ENCODE results near the gene OBSL1.

Gene OBSL1

GRCh38 chr2:219549619-219550018 is 21.7 kb downstream of the OBSL1 start:
- Histone ChIP-seq H3F3A (ENCODE audit: low read depth) (no peaks in the 10 kb centered on the region), H3K9me2 (replicated peaks; ENCODE audit: low read depth, low read length) (no peaks in the 10 kb centered on the region), H3K36me3 (ENCODE audit: insufficient read depth, low read length) (no peaks in the 10 kb centered on the region), H2AFZ (ENCODE audit: low read length) (no peak overlapping the region), H3K9ac (ENCODE audit: low read depth, low read length, poor library complexity, severe bottlenecking) (no peak overlapping the region), H3K4me2 (ENCODE audit: low read depth, low read length, poor library complexity, severe bottlenecking) (no peak overlapping the region), H4K20me1 (ENCODE audit: insufficient read depth, low read length, poor library complexity, severe bottlenecking) (no peaks in the 10 kb centered on the region), H3K4me1 (ENCODE audit: insufficient read depth, low read length, poor library complexity, severe bottlenecking) (no peaks in the 10 kb centered on the region), H3K79me2 (ENCODE audit: insufficient read depth, low read length) (no peaks in the 10 kb centered on the region), H3K9me3 (ENCODE audit: insufficient read depth, low read depth, low read length) (no peaks in the 10 kb centered on the region), H3K4me3 (ENCODE audit: low read length, poor library complexity, severe bottlenecking) (no peak overlapping the region), H3K27me3 (ENCODE audit: insufficient read depth, low read length, poor library complexity, severe bottlenecking) (no peaks in the 10 kb centered on the region)
- no peak for TF ChIP-seq EZH2phosphoT487 (IDR thresholded peaks at IDR 0.05; ENCODE audit: borderline replicate concordance)
- TF ChIP-seq, protein P1, sequence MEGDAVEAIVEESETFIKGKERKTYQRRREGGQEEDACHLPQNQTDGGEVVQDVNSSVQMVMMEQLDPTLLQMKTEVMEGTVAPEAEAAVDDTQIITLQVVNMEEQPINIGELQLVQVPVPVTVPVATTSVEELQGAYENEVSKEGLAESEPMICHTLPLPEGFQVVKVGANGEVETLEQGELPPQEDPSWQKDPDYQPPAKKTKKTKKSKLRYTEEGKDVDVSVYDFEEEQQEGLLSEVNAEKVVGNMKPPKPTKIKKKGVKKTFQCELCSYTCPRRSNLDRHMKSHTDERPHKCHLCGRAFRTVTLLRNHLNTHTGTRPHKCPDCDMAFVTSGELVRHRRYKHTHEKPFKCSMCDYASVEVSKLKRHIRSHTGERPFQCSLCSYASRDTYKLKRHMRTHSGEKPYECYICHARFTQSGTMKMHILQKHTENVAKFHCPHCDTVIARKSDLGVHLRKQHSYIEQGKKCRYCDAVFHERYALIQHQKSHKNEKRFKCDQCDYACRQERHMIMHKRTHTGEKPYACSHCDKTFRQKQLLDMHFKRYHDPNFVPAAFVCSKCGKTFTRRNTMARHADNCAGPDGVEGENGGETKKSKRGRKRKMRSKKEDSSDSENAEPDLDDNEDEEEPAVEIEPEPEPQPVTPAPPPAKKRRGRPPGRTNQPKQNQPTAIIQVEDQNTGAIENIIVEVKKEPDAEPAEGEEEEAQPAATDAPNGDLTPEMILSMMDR (conservative IDR thresholded peaks at IDR 0.05; ENCODE audit: low read length) = no peak

DNA sequence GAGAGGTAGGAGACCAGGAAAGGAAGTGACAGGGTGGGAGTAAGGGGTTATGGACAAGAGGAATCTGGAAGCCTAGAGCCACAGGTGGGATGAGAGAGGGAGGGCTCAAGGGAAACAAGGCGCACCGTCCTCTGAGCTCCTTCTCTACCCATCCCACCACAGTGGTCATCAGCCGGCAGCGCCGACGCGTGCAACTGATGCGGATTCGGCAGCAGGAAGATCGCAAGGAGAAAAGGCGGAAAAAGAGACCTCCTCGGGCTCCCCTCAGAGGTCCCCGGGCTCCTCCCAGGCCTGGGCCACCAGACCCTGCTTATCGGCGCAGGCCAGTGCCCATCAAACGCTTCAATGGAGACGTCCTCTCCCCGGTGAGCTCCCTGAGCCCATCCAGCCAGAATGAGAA is 22.3 kb downstream of the OBSL1 start:
- TF ChIP-seq, protein P1 (conservative IDR thresholded peaks at IDR 0.05; ENCODE audit: low read length) = no peak
- TF ChIP-seq EZH2phosphoT487 (IDR thresholded peaks at IDR 0.05; ENCODE audit: borderline replicate concordance) = no peak
- Histone ChIP-seq H3K9me2 (replicated peaks; ENCODE audit: low read depth, low read length) (no peaks in the 10 kb centered on the region), H3K4me2 (ENCODE audit: low read depth, low read length, poor library complexity, severe bottlenecking) (no peak overlapping the region), H3K36me3 (ENCODE audit: insufficient read depth, low read length) (no peaks in the 10 kb centered on the region), H3K9ac (ENCODE audit: low read depth, low read length, poor library complexity, severe bottlenecking) (no peak overlapping the region), H3K27me3 (ENCODE audit: insufficient read depth, low read length, poor library complexity, severe bottlenecking) (no peaks in the 10 kb centered on the region), H2AFZ (ENCODE audit: low read length) (no peak overlapping the region), H3F3A (ENCODE audit: low read depth) (no peaks in the 10 kb centered on the region), H3K79me2 (ENCODE audit: insufficient read depth, low read length) (no peaks in the 10 kb centered on the region), H3K4me3 (ENCODE audit: low read length, poor library complexity, severe bottlenecking) (no peak overlapping the region), H3K4me1 (ENCODE audit: insufficient read depth, low read length, poor library complexity, severe bottlenecking) (no peaks in the 10 kb centered on the region), H3K9me3 (ENCODE audit: insufficient read depth, low read depth, low read length) (no peaks in the 10 kb centered on the region), H4K20me1 (ENCODE audit: insufficient read depth, low read length, poor library complexity, severe bottlenecking) (no peaks in the 10 kb centered on the region)

DNA sequence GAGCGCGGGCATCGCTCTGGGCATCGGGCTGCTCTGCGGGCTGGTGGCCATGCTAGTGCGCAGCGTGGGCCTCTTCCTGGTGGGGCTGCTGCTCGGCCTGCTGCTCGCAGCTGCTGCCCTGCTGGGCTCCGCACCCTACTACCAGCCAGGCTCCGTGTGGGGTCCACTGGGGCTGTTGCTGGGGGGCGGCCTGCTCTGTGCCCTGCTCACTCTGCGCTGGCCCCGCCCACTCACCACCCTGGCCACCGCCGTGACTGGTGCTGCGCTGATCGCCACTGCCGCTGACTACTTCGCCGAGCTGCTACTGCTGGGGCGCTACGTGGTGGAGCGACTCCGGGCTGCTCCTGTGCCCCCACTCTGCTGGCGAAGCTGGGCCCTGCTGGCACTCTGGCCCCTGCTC is 23.7 kb downstream of the OBSL1 start:
- Histone ChIP-seq H3K27me3 (ENCODE audit: insufficient read depth, low read length, poor library complexity, severe bottlenecking) (no peaks in the 10 kb centered on the region), H2AFZ (ENCODE audit: low read length) (no peak overlapping the region), H3K36me3 (ENCODE audit: insufficient read depth, low read length) (no peaks in the 10 kb centered on the region), H3K9me2 (replicated peaks; ENCODE audit: low read depth, low read length) (no peaks in the 10 kb centered on the region), H3K4me2 (ENCODE audit: low read depth, low read length, poor library complexity, severe bottlenecking) (no peak overlapping the region), H3K4me1 (ENCODE audit: insufficient read depth, low read length, poor library complexity, severe bottlenecking) (peaks cover 6% of the 10 kb centered on the region), H3F3A (ENCODE audit: low read depth) (no peaks in the 10 kb centered on the region), H4K20me1 (ENCODE audit: insufficient read depth, low read length, poor library complexity, severe bottlenecking) (peaks cover 4% of the 10 kb centered on the region), H3K9me3 (ENCODE audit: insufficient read depth, low read depth, low read length) (no peaks in the 10 kb centered on the region), H3K79me2 (ENCODE audit: insufficient read depth, low read length) (no peaks in the 10 kb centered on the region), H3K4me3 (ENCODE audit: low read length, poor library complexity, severe bottlenecking) (no peak overlapping the region), H3K9ac (ENCODE audit: low read depth, low read length, poor library complexity, severe bottlenecking) (no peak overlapping the region)
- no peak for TF ChIP-seq EZH2phosphoT487 (IDR thresholded peaks at IDR 0.05; ENCODE audit: borderline replicate concordance)
- TF ChIP-seq, protein P1 (conservative IDR thresholded peaks at IDR 0.05; ENCODE audit: low read length) = no peak
